Limb (tissue), 2 donors: ENCODE measurements around the gene TRAF1.

Source experiments
- DNase-seq, 2 donors: peaks; one replicate each; pipeline ENCODE4 v3.0.0-alpha.2; 2016; ENCODE audit errors: extremely low spot score in 2 of 2

TRAF1 gene

GRCh38 chr9:120941046-120941770, 14.6 kb upstream of the TRAF1 start:
- DNase-seq, result no peak

DNA sequence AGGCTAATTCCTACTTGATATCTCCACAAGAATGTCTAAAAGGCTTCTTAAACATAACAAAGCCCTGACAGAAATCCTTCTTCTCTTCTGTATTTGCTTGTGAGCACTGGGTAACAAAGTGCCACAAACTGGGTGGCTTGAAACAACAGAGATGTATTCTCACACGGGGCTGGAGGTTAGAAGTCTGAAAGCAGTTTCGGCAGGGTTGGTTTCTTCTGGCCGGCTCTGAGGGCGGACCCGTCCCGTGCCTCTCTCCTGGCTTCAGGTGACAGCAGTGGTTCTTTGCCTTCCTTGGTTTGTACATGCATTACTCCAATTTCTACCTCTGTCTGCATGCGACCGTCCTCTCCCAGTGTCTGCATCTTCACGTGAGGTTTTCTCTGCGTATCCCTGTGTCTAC, 14.0 kb upstream of the TRAF1 start:
- no peak for DNase-seq

DNA sequence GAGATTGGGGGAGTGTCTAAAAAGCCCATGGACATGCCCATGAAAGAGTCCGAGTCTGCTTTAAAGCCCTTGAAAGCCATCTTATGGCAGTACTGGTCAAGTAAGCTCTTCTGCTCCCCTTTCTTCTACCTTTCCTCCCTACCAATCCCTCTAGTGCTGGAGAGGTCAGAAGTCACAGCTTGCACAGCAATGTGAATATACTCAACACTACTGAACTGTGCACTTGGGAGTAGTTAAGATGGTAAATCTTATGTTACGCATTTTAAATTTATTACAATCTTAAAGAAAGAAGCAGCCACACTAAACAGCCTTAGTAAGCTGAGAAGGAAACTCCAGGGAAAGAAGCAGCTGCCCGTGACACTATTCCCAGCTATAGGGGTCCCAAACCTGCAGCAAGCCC, 12.3 kb upstream of the TRAF1 start:
- DNase-seq, result no peak

GRCh38 chr9:120937596-120937995, 11.0 kb upstream of the TRAF1 start:
- DNase-seq, result no peak

GRCh38 chr9:120937127-120937526, 10.5 kb upstream of the TRAF1 start:
- DNase-seq, result no peak

DNA sequence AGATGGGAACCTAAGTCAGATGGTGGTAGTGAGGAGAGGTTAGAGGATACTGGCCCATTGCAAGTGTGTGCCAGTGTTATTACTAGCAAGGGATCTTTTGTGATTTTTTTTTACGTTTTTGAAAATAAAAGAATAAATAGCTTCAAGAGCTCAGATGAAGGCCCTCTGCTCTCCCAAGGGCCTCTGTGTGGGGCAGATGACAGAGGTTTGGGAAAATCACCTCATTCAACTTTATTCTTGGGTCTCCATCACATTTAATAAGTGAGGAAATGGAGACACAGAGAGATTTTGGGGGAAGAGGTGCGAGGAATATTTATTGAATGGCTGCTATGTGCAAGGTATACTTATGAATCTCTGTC, 10.1 kb upstream of the TRAF1 start:
- DNase-seq, result no peak

GRCh38 chr9:120936011-120936763, 9.6 kb upstream of the TRAF1 start:
- DNase-seq, result peak; percentile 92

GRCh38 chr9:120935383-120935857, 8.8 kb upstream of the TRAF1 start:
- peak; percentile 72 to 93 for DNase-seq

- DNase-seq, result no peak
Observed at GRCh38 chr9:120934281-120934680, 7.7 kb upstream of the TRAF1 start.

DNA sequence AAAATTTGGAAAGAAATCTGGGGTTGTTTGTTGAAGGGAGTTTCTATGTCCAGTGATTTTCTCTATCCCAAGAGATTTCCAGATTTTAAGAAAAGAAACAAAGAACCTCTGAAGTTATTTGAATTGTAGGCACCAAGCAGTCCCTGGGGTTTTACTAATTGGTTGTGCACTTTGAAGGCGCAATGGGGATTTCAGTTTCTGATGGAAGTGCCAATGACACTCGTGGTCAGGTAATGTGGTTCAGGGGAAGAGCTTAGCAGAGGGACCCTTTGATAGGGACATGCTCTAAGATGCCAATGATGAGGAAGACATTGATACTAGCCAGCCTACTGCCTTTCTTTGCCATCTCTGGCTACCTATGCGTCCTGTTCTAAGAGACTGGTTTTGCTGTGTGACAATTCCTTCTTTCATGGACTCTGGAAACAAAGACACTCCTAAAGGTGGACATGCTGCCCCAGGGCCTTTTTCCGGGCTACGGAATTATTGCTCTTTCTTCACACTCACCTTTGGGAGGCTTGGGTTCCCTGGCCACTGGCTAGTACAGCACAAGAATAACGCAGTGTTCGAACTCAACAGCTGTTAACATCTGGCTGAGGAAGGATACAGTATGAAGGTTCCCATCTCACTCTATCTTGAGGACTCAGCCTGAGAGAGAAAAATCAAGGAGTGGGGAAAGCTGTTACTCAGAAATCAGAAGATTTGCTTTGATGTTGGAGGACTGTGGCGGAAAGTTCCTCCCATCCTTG, 6.9 kb upstream of the TRAF1 start:
- DNase-seq, result no peak

DNA sequence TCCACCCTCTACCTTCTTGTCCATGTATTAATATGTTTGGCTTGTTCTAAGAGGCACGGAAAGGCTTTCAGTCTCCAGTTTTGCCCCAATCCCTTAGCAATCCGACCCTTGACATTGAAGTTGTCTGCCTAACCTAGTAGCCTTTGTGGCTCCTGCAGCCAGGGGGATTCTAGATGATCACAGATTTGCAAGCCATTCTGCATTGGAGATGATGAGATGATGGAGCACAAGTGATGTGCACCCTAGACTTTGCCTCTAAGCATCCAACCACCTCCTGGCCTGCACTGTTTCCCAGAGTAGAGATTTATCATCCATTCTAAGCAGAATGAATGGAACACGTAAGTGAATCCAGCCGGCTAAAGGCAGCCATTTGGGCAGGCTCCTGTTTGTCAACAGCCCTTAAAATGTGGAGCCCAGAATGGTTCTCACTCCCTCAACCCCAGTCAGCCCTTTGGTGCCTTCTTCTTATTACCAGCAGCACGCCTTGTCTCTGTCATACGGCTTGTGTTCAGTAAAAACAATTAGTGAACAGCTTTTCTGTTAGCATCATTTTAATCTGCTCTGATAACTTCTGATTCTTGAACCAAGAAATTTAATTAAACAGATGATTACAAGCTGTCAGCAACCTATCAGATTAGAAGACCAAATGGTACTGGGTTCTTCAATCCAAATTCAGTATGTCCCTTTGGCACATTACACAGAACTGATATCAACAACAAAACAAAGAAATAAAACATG, 5.7 kb upstream of the TRAF1 start:
- no peak for DNase-seq

DNA sequence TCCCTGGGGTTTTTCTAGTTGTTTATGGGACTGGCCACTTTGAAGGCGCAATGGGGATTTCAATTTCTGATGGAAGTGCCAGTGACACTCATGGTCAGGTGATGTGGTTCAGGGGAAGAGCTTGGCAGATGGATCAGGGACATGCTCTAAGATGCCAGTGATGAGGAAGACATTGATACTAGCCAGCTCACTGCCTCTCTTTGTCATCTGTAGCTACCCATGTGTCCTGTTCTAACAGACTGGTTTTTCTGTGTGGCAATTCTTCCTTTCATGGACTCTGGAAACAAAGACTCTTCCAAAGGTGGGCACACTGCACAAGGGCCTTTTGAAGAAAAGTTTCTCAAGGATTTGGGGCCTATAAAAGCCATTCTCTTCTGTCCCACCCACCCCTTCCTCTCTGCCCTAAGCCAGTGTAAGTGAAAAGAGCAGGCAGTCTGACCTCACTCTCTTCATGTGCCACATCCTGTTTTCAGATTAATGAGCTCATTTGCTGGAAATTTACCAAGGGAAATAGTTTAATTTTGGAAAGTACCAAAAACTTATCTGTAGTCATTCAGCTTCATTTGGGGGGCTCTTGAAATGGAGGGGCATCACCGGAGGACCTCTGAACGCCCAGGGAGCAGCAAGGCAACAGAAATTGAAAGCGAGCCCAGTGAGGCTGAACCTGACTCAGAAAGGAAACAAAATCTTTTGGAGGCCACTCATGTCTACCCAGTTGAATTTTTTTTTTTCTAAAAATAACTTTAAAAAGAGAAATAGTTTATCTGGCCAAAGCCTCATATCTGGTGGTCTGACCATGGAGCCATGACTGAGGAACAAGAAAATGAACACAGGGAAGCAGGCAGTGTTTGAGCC, 4.9 kb upstream of the TRAF1 start:
- peak in 1 of 2 donors; percentile 48 for DNase-seq

DNA sequence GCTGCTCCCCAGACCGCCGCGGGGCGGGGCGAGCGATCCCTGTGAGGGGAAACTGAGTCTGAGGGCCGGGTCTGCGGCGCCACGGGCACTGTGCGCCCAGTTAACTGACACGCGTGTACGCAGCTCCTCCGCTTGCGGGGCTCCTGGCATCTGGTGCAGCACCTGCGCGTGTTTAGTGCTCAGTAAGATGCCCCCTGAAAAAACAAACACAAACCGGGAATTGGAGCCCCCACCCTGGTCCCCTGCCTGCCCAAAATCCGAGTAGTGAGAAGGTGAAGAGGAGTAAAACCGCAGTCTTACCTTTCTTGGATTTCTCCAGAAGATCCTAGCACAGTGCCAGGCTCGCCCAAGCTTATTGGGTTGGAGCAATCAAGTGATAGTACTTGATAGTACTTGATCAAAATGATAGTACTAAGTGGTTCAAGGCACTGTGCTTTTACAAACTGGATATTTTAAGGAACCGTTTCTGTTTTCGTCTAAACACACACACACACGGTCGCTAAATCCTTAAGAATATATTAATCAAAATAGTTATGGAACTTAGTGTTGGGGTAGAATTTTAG, 2.7 kb upstream of the TRAF1 start:
- DNase-seq, result no peak

DNA sequence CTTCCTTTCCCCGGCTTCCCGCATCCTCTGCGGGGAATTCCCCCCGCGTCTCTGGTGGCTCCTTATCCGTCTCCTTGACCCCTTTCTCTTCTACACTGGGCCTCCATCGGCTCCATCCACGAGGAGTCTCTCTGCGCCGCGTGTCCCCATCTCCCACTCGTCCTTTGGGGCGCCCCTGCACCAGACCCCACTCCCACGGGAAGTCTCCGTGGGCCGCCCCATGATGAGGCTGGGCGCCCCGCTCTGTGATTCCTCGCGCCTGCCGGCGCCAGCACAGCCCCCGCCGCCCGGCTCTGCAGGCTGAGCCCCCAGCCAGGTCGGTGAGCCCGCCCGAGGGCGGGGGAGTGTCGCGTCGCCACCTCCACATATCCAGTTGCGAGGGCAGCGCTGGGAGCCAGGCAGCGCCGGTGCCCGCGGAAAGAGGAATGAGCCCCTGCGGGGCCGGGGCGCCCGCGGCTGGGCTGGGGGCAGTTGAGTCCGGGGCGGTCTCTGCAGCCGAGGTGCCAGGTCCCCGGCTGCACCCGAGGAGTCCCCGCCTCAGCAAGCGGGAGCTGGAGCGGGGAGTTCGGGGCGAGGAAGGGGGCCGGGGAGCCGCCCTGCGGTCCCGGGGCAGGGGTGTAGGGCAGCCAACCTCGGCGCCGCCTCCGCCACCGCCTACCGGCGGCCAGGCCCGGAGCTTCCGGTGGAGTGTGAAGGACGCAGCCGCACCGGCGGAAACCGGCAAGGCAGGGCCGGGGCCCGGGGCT, 2.1 kb upstream of the TRAF1 start:
- peak; percentile 58 to 82 for DNase-seq

DNA sequence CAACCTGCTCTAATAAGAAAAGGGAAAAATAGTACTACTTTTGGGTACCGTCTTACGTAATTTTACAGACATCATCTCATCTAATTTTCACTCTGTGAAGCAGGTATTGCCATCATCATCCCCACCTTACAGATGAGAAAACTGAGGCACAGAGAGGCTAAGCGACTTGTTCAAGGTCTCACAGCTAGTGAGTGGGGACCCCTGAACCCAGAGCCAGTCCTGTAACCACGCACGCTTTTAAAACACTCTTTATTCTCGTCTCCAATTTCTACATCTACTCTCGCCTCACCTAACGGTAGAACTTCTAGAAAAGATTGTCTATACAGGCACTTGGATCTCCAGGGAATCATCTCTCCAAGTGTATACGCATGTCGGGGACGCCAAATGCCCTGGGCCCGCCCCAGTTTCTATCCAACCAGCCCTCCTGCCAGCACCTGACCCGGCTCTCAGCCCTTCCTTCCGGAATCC, 1.5 kb upstream of the TRAF1 start:
- no peak for DNase-seq

DNA sequence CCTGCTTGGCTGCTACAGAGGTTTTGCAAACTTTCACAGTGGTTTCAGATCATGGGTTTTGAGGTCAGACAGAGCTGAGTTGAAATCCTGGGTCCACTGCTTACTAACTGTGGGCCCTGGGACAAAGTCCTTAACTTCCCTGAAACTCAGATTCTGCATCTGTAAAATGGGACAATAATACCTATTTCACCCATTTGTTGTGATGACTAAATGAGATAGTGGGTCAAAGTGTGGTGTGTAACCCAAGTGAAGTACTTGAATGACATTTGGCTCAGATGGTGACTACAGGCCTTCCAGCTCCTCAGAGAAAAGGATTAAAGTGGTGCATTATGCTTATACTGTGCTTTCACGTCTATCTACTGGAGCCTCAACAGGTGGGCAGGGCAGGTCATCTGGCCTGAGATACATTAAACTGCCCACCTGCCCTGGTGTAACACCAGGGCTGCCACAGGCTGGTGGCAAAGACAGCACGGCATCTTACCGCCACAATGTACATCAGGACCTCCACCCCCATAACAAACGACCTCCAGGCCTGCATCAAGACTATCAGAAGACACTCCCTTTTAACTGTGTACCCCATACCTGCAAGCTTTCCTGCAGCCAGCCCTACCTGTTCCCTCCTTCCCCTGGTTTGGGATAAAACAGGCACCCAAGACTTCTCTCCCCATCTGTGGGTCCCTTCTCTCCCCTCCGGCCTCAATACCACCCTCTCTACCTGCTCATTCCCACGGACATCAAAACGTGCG, 846 bp upstream of the TRAF1 start:
- DNase-seq, result no peak

GRCh38 chr9:120925535-120926396, 830 bp downstream of the TRAF1 start:
- DNase-seq, result no peak
